ENCODE results near the gene CR2. TPM values are rescaled to one million over a fixed set of nuclear protein-coding genes. Genes with fewer than 3 reads are reported as not detected.

CR2 gene
- total RNA-seq, 1 experiment from 2014 or later: 1.8 TPM

GRCh38 chr1:207444514-207445217 is 9.5 kb upstream of the CR2 start:
- H2BK120ac ChIP-seq (ENCODE audit: low read depth, low read length, poor library complexity, severe bottlenecking): no peak overlapping the region
- no peaks in the 10 kb centered on the region for H3K27me3 ChIP-seq (ENCODE audit: insufficient read depth, low read length)
- H3K23me2 ChIP-seq (ENCODE audit: insufficient read length, low read depth, low read length, poor library complexity, severe bottlenecking): no peaks in the 10 kb centered on the region
- H3K27ac ChIP-seq (ENCODE audit: insufficient read length, low read depth, low read length): no peak overlapping the region
- no peak overlapping the region for H3K4me2 ChIP-seq (ENCODE audit: insufficient read depth, insufficient read length, low read length)
- no peak overlapping the region for H4K5ac ChIP-seq (ENCODE audit: insufficient read length, low read depth, low read length)
- no peak overlapping the region for H2AK5ac ChIP-seq (ENCODE audit: insufficient read length, low read length)
- H3K18ac ChIP-seq (ENCODE audit: insufficient read length, low read depth, low read length): no peak overlapping the region
- no peak overlapping the region for H3K14ac ChIP-seq (ENCODE audit: insufficient read depth, low read length)
- H3K23ac ChIP-seq (ENCODE audit: insufficient read length, low read depth, low read length): no peak overlapping the region
- no peaks in the 10 kb centered on the region for H3K36me3 Mint-ChIP-seq (ENCODE audit: insufficient read depth in 1 of 3, low read depth in 3 of 3)
- H2BK20ac ChIP-seq (ENCODE audit: low read depth, low read length, poor library complexity, severe bottlenecking): no peak overlapping the region
- H3K9me3 Mint-ChIP-seq: no peaks in the 10 kb centered on the region
- WGBS (ENCODE audit: extremely low coverage, insufficient read length, low lambda C conversion rate): no CpG with 5 or more reads among the region's 5 CpGs
- no peak overlapping the region for H3K27ac Mint-ChIP-seq
- H4K91ac ChIP-seq (ENCODE audit: insufficient read length, low read depth, low read length): no peak overlapping the region
- no peak for DNase-seq
- no peak overlapping the region for H4K8ac ChIP-seq (replicated peaks; ENCODE audit: insufficient read length, low read depth, low read length)
- H3K9ac ChIP-seq (ENCODE audit: extremely low read depth, insufficient read length, low read length): no peak overlapping the region
- H3K9me3 ChIP-seq (ENCODE audit: control insufficient read depth, low read depth, low read length): no peaks in the 10 kb centered on the region
- no peak overlapping the region for H3K4me3 Mint-ChIP-seq
- H3T11ph ChIP-seq (ENCODE audit: low read length): no peak overlapping the region
- H3K27me3 Mint-ChIP-seq (ENCODE audit: low read depth): peaks cover 27% of the 10 kb centered on the region
- H2BK12ac ChIP-seq (ENCODE audit: insufficient read length, low read depth, low read length): no peak overlapping the region
- no peaks in the 10 kb centered on the region for H3K4me1 ChIP-seq (ENCODE audit: insufficient read depth, low read length)
- no peaks in the 10 kb centered on the region for H4K20me1 ChIP-seq (ENCODE audit: control insufficient read depth, insufficient read depth, insufficient read length)
- no peaks in the 10 kb centered on the region; the same call in 1 of the 2 replicates for H3K79me2 ChIP-seq (ENCODE audit: insufficient read depth, low read length)
- no peaks in the 10 kb centered on the region for H3K4me1 Mint-ChIP-seq
- no peak overlapping the region for H3K56ac ChIP-seq (ENCODE audit: insufficient read length, low read depth, low read length)
- H2BK15ac ChIP-seq (ENCODE audit: low read depth, low read length): no peak overlapping the region
- no peak overlapping the region for H2AFZ ChIP-seq (ENCODE audit: low read length)
- no peak overlapping the region for H3K4ac ChIP-seq (ENCODE audit: low read depth, low read length)
- no peaks in the 10 kb centered on the region for H3K79me1 ChIP-seq (ENCODE audit: insufficient read depth, low read depth, low read length, poor library complexity, severe bottlenecking)
- no peak overlapping the region for H2BK5ac ChIP-seq (ENCODE audit: insufficient read length, low read length)
- no peak for TF ChIP-seq CTCF (conservative IDR thresholded peaks at IDR 0.05)

Data from H9 (cell line).